Dendritic cell treated with granulocyte-macrophage colony-stimulating factor and Interleukin-4, amounts not matched to agents 40 ng/mL and 50 ng/mL, for 4 days (primary cell): ENCODE measurements around the gene WDR75.

Source experiments
- H3K27ac Mint-ChIP-seq: one replicate; pipeline ENCODE4 v1.8.0; 2022; ENCODE audit warnings: mild to moderate bottlenecking, mixed read lengths
- H3K27me3 Mint-ChIP-seq: one replicate; pipeline ENCODE4 v1.8.0; 2022; ENCODE audit warnings: mild to moderate bottlenecking, mixed read lengths
- H3K36me3 Mint-ChIP-seq: one replicate; pipeline ENCODE4 v1.8.0; 2022; ENCODE audit warnings: low read depth, mixed read lengths
- H3K4me1 Mint-ChIP-seq: one replicate; pipeline ENCODE4 v1.8.0; 2022; ENCODE audit warnings: low read depth, mixed read lengths
- H3K4me3 Mint-ChIP-seq: one replicate; pipeline ENCODE4 v1.8.0; 2022; ENCODE audit warnings: mild to moderate bottlenecking, moderate library complexity, mixed read lengths
- H3K9me3 Mint-ChIP-seq: one replicate; pipeline ENCODE4 v1.8.0; 2022; ENCODE audit warnings: mixed read lengths
- intact Hi-C: fragments of 100-400 bp; cut with micrococcal nuclease; formaldehyde crosslinking; loops from one replicate; pipeline ENCODE4 v1.15.0; 2022

WDR75 gene

DNA sequence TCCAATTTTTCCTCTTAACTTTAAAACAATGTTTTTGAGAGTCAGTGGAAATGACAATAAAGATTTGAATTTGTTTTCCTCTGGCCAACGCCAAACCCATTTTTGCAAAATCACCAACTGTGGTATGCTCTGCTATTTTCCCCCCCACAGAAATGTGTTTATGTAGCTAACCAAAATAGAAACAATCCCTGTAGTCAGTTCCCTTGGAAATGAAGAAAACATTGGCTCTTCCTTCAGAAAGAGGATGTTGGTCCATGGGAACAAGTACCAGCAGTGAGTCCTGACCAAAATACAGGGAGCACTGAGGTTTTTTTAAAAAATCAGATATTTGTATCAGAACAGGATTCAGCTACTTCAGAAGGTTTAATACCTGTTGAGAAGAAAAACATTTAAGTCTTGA lies 74.0 kb downstream of the WDR75 start:
- intact Hi-C loops = loop anchor here (2.0 kb wide), 1 partner anchor 54 kb away; no protein-coding TSS in a partner anchor
- no peaks in the 10 kb centered on the region for H3K27me3 Mint-ChIP-seq
- peaks cover 8% of the 10 kb centered on the region for H3K36me3 Mint-ChIP-seq
- peaks cover 61% of the 10 kb centered on the region for H3K4me1 Mint-ChIP-seq
- no peak overlapping the region for H3K4me3 Mint-ChIP-seq
- H3K27ac Mint-ChIP-seq = peak overlapping the region; percentile 45
- H3K9me3 Mint-ChIP-seq = peaks cover 20% of the 10 kb centered on the region

DNA sequence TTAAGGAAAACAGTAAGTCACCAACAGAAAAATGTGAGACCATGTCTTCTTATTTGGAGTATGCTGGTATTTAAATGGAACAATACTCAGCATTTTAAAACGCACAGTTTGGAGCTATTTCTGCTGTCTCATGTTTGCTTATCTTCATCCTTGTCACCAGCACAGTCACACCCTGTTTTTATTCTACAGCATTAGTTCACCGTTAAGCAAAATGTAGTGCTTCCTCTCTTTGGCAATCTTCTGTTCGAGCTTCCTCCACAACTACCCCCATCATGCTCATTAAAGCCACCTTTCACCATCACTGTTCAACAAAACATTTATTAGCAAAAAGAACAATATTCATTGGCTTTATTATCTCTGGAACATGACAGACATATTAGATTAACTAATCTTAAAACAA lies 75.3 kb downstream of the WDR75 start:
- Mint-ChIP-seq H3K9me3 (peaks cover 15% of the 10 kb centered on the region), H3K36me3 (peaks cover 8% of the 10 kb centered on the region), H3K27me3 (no peaks in the 10 kb centered on the region), H3K4me3 (no peak overlapping the region), H3K4me1 (peaks cover 63% of the 10 kb centered on the region), H3K27ac (no peak overlapping the region)
- intact Hi-C loops = no loop called here

GRCh38 chr2:189517847-189518535 lies 76.7 kb downstream of the WDR75 start:
- H3K9me3 Mint-ChIP-seq = peaks cover 15% of the 10 kb centered on the region
- intact Hi-C loops = no loop called here
- H3K27me3 Mint-ChIP-seq = no peaks in the 10 kb centered on the region
- peaks cover 73% of the 10 kb centered on the region for H3K4me1 Mint-ChIP-seq
- peak overlapping the region; percentile 23 for H3K27ac Mint-ChIP-seq
- no peak overlapping the region for H3K4me3 Mint-ChIP-seq
- H3K36me3 Mint-ChIP-seq = peaks cover 8% of the 10 kb centered on the region

- peak overlapping the region; percentile 11 for H3K27ac Mint-ChIP-seq
Measured at GRCh38 chr2:189519631-189520387, 78.5 kb downstream of the WDR75 start.

GRCh38 chr2:189521699-189522434 lies 80.6 kb downstream of the WDR75 start:
- Mint-ChIP-seq H3K36me3 (peaks cover 7% of the 10 kb centered on the region), H3K4me3 (no peak overlapping the region), H3K27ac (peak overlapping the region; percentile 59), H3K27me3 (no peaks in the 10 kb centered on the region), H3K9me3 (peaks cover 13% of the 10 kb centered on the region), H3K4me1 (peaks cover 48% of the 10 kb centered on the region)
- intact Hi-C loops = no loop called here

More at GRCh38 chr2:189519631-189520387, 78.5 kb downstream of the WDR75 start:
- H3K4me1 Mint-ChIP-seq = peaks cover 56% of the 10 kb centered on the region
- H3K27me3 Mint-ChIP-seq = no peaks in the 10 kb centered on the region
- intact Hi-C loops = no loop called here
- no peak overlapping the region for H3K4me3 Mint-ChIP-seq
- peaks cover 8% of the 10 kb centered on the region for H3K36me3 Mint-ChIP-seq
- peaks cover 15% of the 10 kb centered on the region for H3K9me3 Mint-ChIP-seq

GRCh38 chr2:189522435-189523151 lies 81.3 kb downstream of the WDR75 start:
- Mint-ChIP-seq H3K4me3 (no peak overlapping the region), H3K36me3 (no peaks in the 10 kb centered on the region), H3K4me1 (peaks cover 43% of the 10 kb centered on the region), H3K27me3 (no peaks in the 10 kb centered on the region), H3K9me3 (peaks cover 6% of the 10 kb centered on the region), H3K27ac (peak overlapping the region; percentile 59)
- intact Hi-C loops = no loop called here

DNA sequence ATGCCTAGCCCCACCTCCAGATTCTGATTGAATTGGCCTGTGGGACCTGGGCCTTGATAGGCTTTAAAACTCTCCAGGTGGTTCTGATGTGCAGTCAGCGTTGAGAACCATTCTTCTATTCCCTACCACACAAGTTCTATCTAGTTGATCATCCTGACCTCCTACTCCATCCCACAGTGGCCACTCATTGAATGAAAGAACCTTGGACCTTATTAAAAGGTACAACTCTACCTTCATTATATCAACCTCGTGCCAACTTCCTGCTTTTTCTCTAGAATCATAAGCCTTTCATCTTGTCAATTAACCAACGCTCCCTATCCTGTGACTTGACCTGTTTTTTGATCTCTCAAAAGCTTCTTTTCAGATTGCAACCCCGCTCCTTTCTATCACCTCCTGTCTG lies 83.5 kb downstream of the WDR75 start:
- no peaks in the 10 kb centered on the region for H3K36me3 Mint-ChIP-seq

More for the DNA sequence above, 83.5 kb downstream of the WDR75 start:
- Mint-ChIP-seq H3K27me3 (no peaks in the 10 kb centered on the region), H3K4me3 (no peak overlapping the region), H3K4me1 (peaks cover 29% of the 10 kb centered on the region), H3K9me3 (no peaks in the 10 kb centered on the region), H3K27ac (no peak overlapping the region)
- intact Hi-C loops = no loop called here
